ENCODE results near the gene CLDN10. TPM values are rescaled to one million over a fixed set of nuclear protein-coding genes. Genes with fewer than 3 reads are reported as not detected.

CLDN10 gene
- polyA plus RNA-seq, 2 of the 4 experiments (the other 2 are of a cell fraction): 0.18 to 0.96 TPM

DNA sequence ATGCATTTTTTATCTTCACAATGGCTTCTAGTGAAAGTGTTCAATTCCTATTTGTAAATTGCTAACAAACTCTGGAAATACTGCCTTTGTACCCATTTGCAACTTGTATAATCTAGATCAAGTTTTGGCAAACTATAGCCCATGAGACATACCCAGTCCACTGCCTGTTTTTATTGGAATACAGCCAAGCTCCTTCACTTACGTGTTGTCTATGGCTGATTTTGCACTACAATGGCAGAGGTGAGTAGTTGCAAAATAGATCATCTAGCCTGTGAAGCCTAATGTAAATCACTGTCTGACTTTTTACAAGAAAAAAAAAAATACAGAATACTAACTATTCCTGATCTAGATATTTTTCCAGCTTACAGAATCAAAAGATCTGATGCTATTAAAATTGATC lies 54.8 kb downstream of the CLDN10 start:
- no peaks in the 10 kb centered on the region for H3K9me3 ChIP-seq
- H3K4me3 ChIP-seq: no peak overlapping the region
- CTCF ChIA-PET: interaction anchor here (0.8 to 1.0 kb wide), 4 partner anchors 15 to 227 kb away, joined by 3 to 4 read pairs (median 3); no protein-coding TSS in a partner anchor
- ATAC-seq (no peak), FAIRE-seq (no peak), DNase-seq (ENCODE audit: low read depth in 1 of 2, low spot score in 1 of 2) (peak in 1 of 2 experiments; percentile 9)
- TF ChIP-seq HOXB13 (CRISPR knock-in tag; IDR thresholded peaks at IDR 0.05; ENCODE audit: low read depth): no peak
- no peak for TF ChIP-seq EP300 (IDR thresholded peaks at IDR 0.05)
- TF ChIP-seq FOXS1 (CRISPR knock-in tag; IDR thresholded peaks at IDR 0.05): 0 out of 2 replicates have a peak, but pooled peaks have one; percentile 28
- H3K4me1 ChIP-seq: peaks cover 64% of the 10 kb centered on the region
- H3K27ac ChIP-seq: peak overlapping the region; percentile 34 to 73; a peak in 4 of 6 replicates
- peak overlapping the region; percentile 51 for H3K4me2 ChIP-seq
- WGBS (ENCODE audit: missing lambda C conversion rate): 28% methylated on average over 1 of the region's 1 CpG
- POLR2A ChIA-PET: no interaction called here

DNA sequence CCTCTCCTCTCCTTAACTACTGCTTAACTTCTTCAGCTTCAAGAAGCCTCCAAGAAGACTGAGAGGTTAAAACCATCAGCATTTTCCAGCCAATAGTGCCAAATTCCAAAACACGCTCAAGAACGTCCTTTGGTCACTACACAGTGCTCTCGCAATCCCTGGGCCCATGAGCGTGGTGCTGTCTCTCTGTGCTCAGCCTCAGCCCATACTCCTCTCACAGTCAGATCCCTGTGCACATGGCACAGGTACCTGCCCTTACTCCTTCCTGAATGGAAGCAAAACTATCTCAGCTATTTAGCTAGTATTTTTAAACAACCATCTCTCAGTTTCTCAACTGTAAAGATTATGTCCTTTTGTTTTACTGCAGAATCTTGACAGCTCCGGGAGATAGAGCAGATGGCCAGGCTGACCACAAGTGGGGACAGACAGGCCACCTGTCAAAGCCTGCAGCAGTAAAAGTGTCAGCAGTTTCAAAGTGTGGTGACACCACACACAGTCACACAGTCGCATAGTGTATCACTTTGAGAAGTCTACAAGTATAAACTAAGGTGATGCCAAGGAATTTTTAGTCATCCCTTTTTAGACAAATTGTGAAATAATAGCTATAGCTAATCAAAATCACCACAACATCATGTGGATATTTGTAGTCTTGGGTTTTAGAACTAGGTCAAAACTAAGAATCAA lies 56.3 kb downstream of the CLDN10 start:
- FAIRE-seq: no peak
- no peaks in the 10 kb centered on the region for H3K9me3 ChIP-seq
- H3K4me1 ChIP-seq: peaks cover 57% of the 10 kb centered on the region
- ATAC-seq: no peak
- TF ChIP-seq RNF2 (IDR thresholded peaks at IDR 0.05; ENCODE audit: borderline replicate concordance, low read depth) (no peak), EHMT2 (IDR thresholded peaks at IDR 0.05; ENCODE audit: low read depth) (no peak), RAD21 (conservative IDR thresholded peaks at IDR 0.05 in 1 of 2, IDR thresholded peaks at IDR 0.05 in 1 of 2) (no peak), CEBPB (IDR thresholded peaks at IDR 0.05) (no peak), HOXA7 (CRISPR knock-in tag; IDR thresholded peaks at IDR 0.05) (no peak), KDM1A (IDR thresholded peaks at IDR 0.05; ENCODE audit: low read depth) (no peak)
- TF ChIP-seq, protein P1, sequence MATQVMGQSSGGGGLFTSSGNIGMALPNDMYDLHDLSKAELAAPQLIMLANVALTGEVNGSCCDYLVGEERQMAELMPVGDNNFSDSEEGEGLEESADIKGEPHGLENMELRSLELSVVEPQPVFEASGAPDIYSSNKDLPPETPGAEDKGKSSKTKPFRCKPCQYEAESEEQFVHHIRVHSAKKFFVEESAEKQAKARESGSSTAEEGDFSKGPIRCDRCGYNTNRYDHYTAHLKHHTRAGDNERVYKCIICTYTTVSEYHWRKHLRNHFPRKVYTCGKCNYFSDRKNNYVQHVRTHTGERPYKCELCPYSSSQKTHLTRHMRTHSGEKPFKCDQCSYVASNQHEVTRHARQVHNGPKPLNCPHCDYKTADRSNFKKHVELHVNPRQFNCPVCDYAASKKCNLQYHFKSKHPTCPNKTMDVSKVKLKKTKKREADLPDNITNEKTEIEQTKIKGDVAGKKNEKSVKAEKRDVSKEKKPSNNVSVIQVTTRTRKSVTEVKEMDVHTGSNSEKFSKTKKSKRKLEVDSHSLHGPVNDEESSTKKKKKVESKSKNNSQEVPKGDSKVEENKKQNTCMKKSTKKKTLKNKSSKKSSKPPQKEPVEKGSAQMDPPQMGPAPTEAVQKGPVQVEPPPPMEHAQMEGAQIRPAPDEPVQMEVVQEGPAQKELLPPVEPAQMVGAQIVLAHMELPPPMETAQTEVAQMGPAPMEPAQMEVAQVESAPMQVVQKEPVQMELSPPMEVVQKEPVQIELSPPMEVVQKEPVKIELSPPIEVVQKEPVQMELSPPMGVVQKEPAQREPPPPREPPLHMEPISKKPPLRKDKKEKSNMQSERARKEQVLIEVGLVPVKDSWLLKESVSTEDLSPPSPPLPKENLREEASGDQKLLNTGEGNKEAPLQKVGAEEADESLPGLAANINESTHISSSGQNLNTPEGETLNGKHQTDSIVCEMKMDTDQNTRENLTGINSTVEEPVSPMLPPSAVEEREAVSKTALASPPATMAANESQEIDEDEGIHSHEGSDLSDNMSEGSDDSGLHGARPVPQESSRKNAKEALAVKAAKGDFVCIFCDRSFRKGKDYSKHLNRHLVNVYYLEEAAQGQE (IDR thresholded peaks at IDR 0.05): no peak
- TF ChIP-seq, protein P2, sequence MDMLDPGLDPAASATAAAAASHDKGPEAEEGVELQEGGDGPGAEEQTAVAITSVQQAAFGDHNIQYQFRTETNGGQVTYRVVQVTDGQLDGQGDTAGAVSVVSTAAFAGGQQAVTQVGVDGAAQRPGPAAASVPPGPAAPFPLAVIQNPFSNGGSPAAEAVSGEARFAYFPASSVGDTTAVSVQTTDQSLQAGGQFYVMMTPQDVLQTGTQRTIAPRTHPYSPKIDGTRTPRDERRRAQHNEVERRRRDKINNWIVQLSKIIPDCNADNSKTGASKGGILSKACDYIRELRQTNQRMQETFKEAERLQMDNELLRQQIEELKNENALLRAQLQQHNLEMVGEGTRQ (IDR thresholded peaks at IDR 0.05): no peak
- CTCF ChIA-PET: interaction anchor here (1.1 to 1.4 kb wide), 2 partner anchors 15 to 72 kb away, joined by 3 to 5 read pairs; no protein-coding TSS in a partner anchor
- H3K4me3 ChIP-seq: no peak overlapping the region
- H3K4me2 ChIP-seq: no peak overlapping the region
- POLR2A ChIA-PET: no interaction called here
- 89% methylated on average over 6 of the region's 6 CpGs for WGBS (ENCODE audit: missing lambda C conversion rate)
- H3K27ac ChIP-seq: no peak overlapping the region
- no peak for DNase-seq (ENCODE audit: low read depth in 1 of 2, low spot score in 1 of 2)

DNA sequence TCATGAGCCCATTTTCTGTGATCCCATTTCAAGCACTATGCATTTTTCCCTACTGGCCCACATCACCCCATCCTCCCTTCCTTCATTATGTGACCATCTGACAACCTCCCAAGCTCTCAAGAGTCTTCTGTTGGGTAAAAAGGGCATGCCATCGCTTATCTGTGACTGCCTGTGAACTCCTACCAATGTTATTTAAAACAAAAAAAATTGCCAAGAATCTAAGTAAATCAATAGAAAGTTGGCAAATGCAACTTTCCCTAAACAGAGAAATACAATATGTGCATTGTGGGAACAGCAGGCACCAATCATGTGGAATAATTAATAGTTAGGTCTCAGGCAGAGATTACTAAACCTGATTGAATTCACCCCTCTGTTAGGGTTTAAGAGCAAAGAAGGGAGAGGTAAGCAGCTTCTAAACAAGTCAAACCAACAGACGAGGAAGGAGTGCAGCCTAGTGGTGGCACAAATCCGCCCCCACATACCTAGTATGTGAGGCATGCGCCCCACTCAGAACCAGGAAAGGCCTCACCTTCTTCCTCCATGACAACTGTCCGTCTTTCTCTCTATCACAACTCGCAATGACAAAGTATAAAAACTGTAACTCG lies 62.2 kb downstream of the CLDN10 start:
- Histone ChIP-seq H3K4me1 (no peaks in the 10 kb centered on the region), H3K27ac (no peak overlapping the region), H3K4me3 (no peak overlapping the region), H3K9me3 (no peaks in the 10 kb centered on the region), H3K4me2 (no peak overlapping the region)
- WGBS (ENCODE audit: missing lambda C conversion rate): 89% methylated on average over 7 of the region's 7 CpGs
- TF ChIP-seq KDM1A (IDR thresholded peaks at IDR 0.05; ENCODE audit: low read depth): no peak
- no peak for TF ChIP-seq JUN (IDR thresholded peaks at IDR 0.05)
- TF ChIP-seq CHD4 (IDR thresholded peaks at IDR 0.05; ENCODE audit: borderline replicate concordance): no peak
- no peak for TF ChIP-seq CEBPB (IDR thresholded peaks at IDR 0.05)
- TF ChIP-seq, protein P3, sequence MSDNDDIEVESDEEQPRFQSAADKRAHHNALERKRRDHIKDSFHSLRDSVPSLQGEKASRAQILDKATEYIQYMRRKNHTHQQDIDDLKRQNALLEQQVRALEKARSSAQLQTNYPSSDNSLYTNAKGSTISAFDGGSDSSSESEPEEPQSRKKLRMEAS (IDR thresholded peaks at IDR 0.05): no peak
- no peak for TF ChIP-seq GATA3 (IDR thresholded peaks at IDR 0.05; ENCODE audit: borderline replicate concordance)
- no peak for TF ChIP-seq NR3C1 (IDR thresholded peaks at IDR 0.05)
- no peak for TF ChIP-seq ZNF302 (CRISPR knock-in tag; IDR thresholded peaks at IDR 0.05)
- no peak for TF ChIP-seq MAFK (IDR thresholded peaks at IDR 0.05; ENCODE audit: partially characterized antibody)
- no peak for TF ChIP-seq ZSCAN20 (CRISPR knock-in tag; IDR thresholded peaks at IDR 0.05)
- no peak for TF ChIP-seq TFCP2L1 (CRISPR knock-in tag; IDR thresholded peaks at IDR 0.05)
- POLR2A ChIA-PET: no interaction called here
- DNase-seq (ENCODE audit: low read depth in 1 of 2, low spot score in 1 of 2) (no peak), ATAC-seq (no peak), FAIRE-seq (no peak)
- CTCF ChIA-PET: interaction anchor here (1.2 to 3.8 kb wide), 4 partner anchors 8 to 219 kb away, joined by 3 to 22 read pairs (median 6); no protein-coding TSS in a partner anchor

Measured in A549 (cell line).